Endothelial cell of umbilical vein (primary cell): Measurements from ENCODE around the gene KRTAP10-9. TPM values are rescaled to one million over a fixed set of nuclear protein-coding genes. Genes with fewer than 3 reads are reported as not detected.

Experiments used
- BruUV-seq: library from RNA; stranded (reverse); fragments of 400-500 nt; replicated peaks from 2 replicates; lab custom pipeline; 2021; lab: Mats Ljungman, UMichigan
- CTCF ChIA-PET: fragments of 300-600, 350-600 bp; sonication (Branson Sonifier 250); formaldehyde crosslinking; loops from one replicate; lab custom pipeline; 2021; ENCODE audit warnings: antibody characterized with exemption, inconsistent platforms; lab: Charles Lee
- POLR2A ChIA-PET: fragments of 300-600, 350-600 bp; sonication (Branson Sonifier 250); formaldehyde crosslinking; loops from one replicate; lab custom pipeline; 2021; ENCODE audit warnings: antibody characterized with exemption, inconsistent platforms; lab: Charles Lee
- DNase-seq: peaks from one replicate; pipeline ENCODE4 v3.0.0-alpha.2; 2011; ENCODE audit warnings: low read depth, low spot score
- FAIRE-seq: peaks from 2 replicates; lab custom pipeline; 2011; peaks lifted over from hg19 to GRCh38; lab: Jason Lieb, UNC
- H2AFZ ChIP-seq: 2 replicates; pipeline ENCODE4 v1.6.0; 2012; ENCODE audit warnings: low read depth, low read length, control low read depth, inconsistent platforms
- H3K27ac ChIP-seq: 2 replicates; pipeline ENCODE4 v1.5.1; 2011; ENCODE audit warnings: low read depth, mild to moderate bottlenecking, control low read depth, low read length, moderate library complexity; ENCODE audit not compliant: insufficient read depth
- H3K27me3 ChIP-seq, 2 experiments: 2 replicates each; pipeline versions ENCODE4 v1.6.0 to v1.6.1; 2011; ENCODE audit warnings: low read length in 2 of 2, mixed read lengths in 1 of 2; ENCODE audit not compliant: control insufficient read depth in 2 of 2, insufficient read depth in 2 of 2
- H3K36me3 ChIP-seq, 2 experiments: 2 replicates in 1 of 2; 3 replicates in 1 of 2; pipeline ENCODE4 v1.5.1; 2011; ENCODE audit warnings: low read length in 2 of 2, mild to moderate bottlenecking in 1 of 2, moderate library complexity in 1 of 2; ENCODE audit not compliant: control insufficient read depth in 2 of 2, insufficient read depth in 2 of 2; ENCODE audit errors: extremely low read depth in 1 of 2
- H3K4me1 ChIP-seq: 3 replicates; pipeline ENCODE4 v1.5.1; 2011; ENCODE audit warnings: mild to moderate bottlenecking, low read length; ENCODE audit not compliant: control insufficient read depth, insufficient read depth; ENCODE audit errors: extremely low read depth
- H3K4me2 ChIP-seq: 2 replicates; pipeline ENCODE4 v1.6.1; 2011; ENCODE audit warnings: low read length, control low read depth, mixed read lengths; ENCODE audit not compliant: insufficient read depth
- H3K4me3 ChIP-seq, 3 experiments: fragments of 200-600 bp in 1 of 3; sonication (generic), shearing (Covaris generic) in 1 of 3; replicated peaks in 1 of 3; 2 replicates each; pipeline ENCODE4 v1.5.1; 2011 to 2016; ENCODE audit warnings: control low read depth in 3 of 3, low read length in 3 of 3, mild to moderate bottlenecking in 2 of 3, inconsistent platforms in 1 of 3, low read depth in 1 of 3, moderate library complexity in 1 of 3; ENCODE audit not compliant: insufficient read depth in 1 of 3
- H3K79me2 ChIP-seq: 2 replicates; pipeline ENCODE4 v1.6.0; 2012; ENCODE audit warnings: low read length, inconsistent platforms; ENCODE audit not compliant: control insufficient read depth, insufficient read depth
- H3K9ac ChIP-seq: replicated peaks from 2 replicates; pipeline ENCODE3; 2011; ENCODE audit warnings: low read length, control low read depth; ENCODE audit not compliant: insufficient read depth; ENCODE audit errors: extremely low read depth
- H3K9me1 ChIP-seq: replicated peaks from 3 replicates; pipeline ENCODE4 v1.6.0; 2011; ENCODE audit warnings: mild to moderate bottlenecking, low read length; ENCODE audit not compliant: control insufficient read depth, insufficient read depth; ENCODE audit errors: extremely low read depth
- H3K9me3 ChIP-seq: replicated peaks from 2 replicates; pipeline ENCODE4 v1.5.1; 2012; ENCODE audit warnings: low read length, inconsistent platforms; ENCODE audit not compliant: control insufficient read depth, insufficient read depth
- H4K20me1 ChIP-seq: replicated peaks from 2 replicates; pipeline ENCODE3; 2011; ENCODE audit warnings: mild to moderate bottlenecking, low read length; ENCODE audit not compliant: control insufficient read depth, insufficient read depth; ENCODE audit errors: extremely low read depth
- EZH2 ChIP-seq: IDR thresholded peaks from 2 replicates; pipeline ENCODE4 v1.6.1; 2012; ENCODE audit warnings: borderline replicate concordance, low read depth, mild to moderate bottlenecking, moderate library complexity, low read length, inconsistent platforms; ENCODE audit not compliant: severe bottlenecking
- FOS ChIP-seq: IDR thresholded peaks from 2 replicates; pipeline ENCODE4 v1.6.1; 2011; ENCODE audit warnings: mild to moderate bottlenecking, low read length, moderate library complexity, borderline replicate concordance; ENCODE audit not compliant: insufficient read depth
- GATA2 ChIP-seq: IDR thresholded peaks from 2 replicates; pipeline ENCODE4 v1.7.0; 2011; ENCODE audit warnings: low read depth, mild to moderate bottlenecking, moderate library complexity, mixed read lengths, low read length; ENCODE audit not compliant: insufficient read length, insufficient read depth
- JUN ChIP-seq: IDR thresholded peaks from 2 replicates; pipeline ENCODE4 v1.6.1; 2011; ENCODE audit warnings: borderline replicate concordance, low read depth; ENCODE audit not compliant: insufficient read length, insufficient read depth
- MAX ChIP-seq: IDR thresholded peaks from 2 replicates; pipeline ENCODE4 v1.6.1; 2011; ENCODE audit not compliant: insufficient read depth, insufficient read length
- MYC ChIP-seq: IDR thresholded peaks from one replicate; pipeline ENCODE4 v1.6.1; 2011; ENCODE audit warnings: mild to moderate bottlenecking, low read depth, low read length
- POLR2A ChIP-seq: IDR thresholded peaks from 2 replicates; pipeline ENCODE4 v1.6.1; 2012; ENCODE audit warnings: low read depth, mild to moderate bottlenecking, control low read depth, low read length
- POLR2AphosphoS5 ChIP-seq: IDR thresholded peaks from 2 replicates; pipeline ENCODE4 v1.6.1; 2012; ENCODE audit warnings: low read depth, mild to moderate bottlenecking, control low read depth, low read length, moderate library complexity; ENCODE audit not compliant: insufficient read depth
- dilution Hi-C: fragments of 300-500 bp; cut with MboI; formaldehyde crosslinking; loops from one replicate; pipeline ENCODE4 v1.15.0; 2019; ENCODE audit warnings: low sequenced_read_pairs; ENCODE audit not compliant: extremely low pct_ligation_motif_present
- intact Hi-C: fragments of 100-400 bp; cut with micrococcal nuclease; formaldehyde crosslinking; loops from one replicate; pipeline ENCODE4 v1.10.0; 2022
- polyA plus RNA-seq, 4 experiments: library from polyadenylated mRNA; depleted of rRNA in 3 of 4; stranded (reverse) in 3 of 4; unstranded in 1 of 4; fragments of >200 nt; gene quantifications; 2 replicates each; pipeline versions ENCODE4 v1.2.1 to v1.2.3, GENCODE V29; 2011 to 2012; ENCODE audit warnings: missing spikeins in 1 of 4
- total RNA-seq: library from RNA; stranded (reverse); gene quantifications from 2 replicates; pipeline ENCODE4 v1.2.3, GENCODE V29; 2021
- TF ChIP-seq, protein P1 (sequence below), 2 donors: IDR thresholded peaks; 1 replicate in 1 of 2; 2 replicates in 1 of 2; pipeline ENCODE4 v1.5.1; 2011; ENCODE audit warnings: low read length in 2 of 2, mild to moderate bottlenecking in 2 of 2, moderate library complexity in 2 of 2, control low read depth in 1 of 2, inconsistent platforms in 1 of 2, low read depth in 1 of 2; ENCODE audit not compliant: insufficient read depth in 1 of 2; ENCODE audit errors: extremely low read depth in 1 of 2

The KRTAP10-9 gene
- total and polyA plus RNA-seq, 2 donors (not counting 3 experiments of a cell fraction or from before 2014, with no cell fraction given): not detected

- dilution Hi-C loops (no loop called here), intact Hi-C loops (no loop called here)
- H3K9me1 ChIP-seq: no peaks in the 10 kb centered on the region
- no peak overlapping the region for H3K9ac ChIP-seq
- H3K4me2 ChIP-seq: no peak overlapping the region
- POLR2A ChIA-PET: no interaction called here
- no peaks in the 10 kb centered on the region for H3K79me2 ChIP-seq
- no TSS peak for BruUV-seq
- CTCF ChIA-PET: interaction anchor here (4.2 kb wide), 1 partner anchor 177 kb away, joined by 28 read pairs; no protein-coding TSS in a partner anchor
- no peaks in the 10 kb centered on the region for H3K36me3 ChIP-seq
- no peak overlapping the region for H3K4me3 ChIP-seq
- H3K4me1 ChIP-seq: no peaks in the 10 kb centered on the region
- FAIRE-seq (no peak), DNase-seq (no peak)
- TF ChIP-seq FOS: no peak
- TF ChIP-seq MYC: no peak
- no peak for TF ChIP-seq JUN
- TF ChIP-seq, protein P1, sequence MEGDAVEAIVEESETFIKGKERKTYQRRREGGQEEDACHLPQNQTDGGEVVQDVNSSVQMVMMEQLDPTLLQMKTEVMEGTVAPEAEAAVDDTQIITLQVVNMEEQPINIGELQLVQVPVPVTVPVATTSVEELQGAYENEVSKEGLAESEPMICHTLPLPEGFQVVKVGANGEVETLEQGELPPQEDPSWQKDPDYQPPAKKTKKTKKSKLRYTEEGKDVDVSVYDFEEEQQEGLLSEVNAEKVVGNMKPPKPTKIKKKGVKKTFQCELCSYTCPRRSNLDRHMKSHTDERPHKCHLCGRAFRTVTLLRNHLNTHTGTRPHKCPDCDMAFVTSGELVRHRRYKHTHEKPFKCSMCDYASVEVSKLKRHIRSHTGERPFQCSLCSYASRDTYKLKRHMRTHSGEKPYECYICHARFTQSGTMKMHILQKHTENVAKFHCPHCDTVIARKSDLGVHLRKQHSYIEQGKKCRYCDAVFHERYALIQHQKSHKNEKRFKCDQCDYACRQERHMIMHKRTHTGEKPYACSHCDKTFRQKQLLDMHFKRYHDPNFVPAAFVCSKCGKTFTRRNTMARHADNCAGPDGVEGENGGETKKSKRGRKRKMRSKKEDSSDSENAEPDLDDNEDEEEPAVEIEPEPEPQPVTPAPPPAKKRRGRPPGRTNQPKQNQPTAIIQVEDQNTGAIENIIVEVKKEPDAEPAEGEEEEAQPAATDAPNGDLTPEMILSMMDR (IDR thresholded peaks at IDR 0.05; ENCODE audit: extremely low read depth in 1 of 2, insufficient read depth in 1 of 2, low read depth in 1 of 2, low read length in 2 of 2): no peak
- no peak for TF ChIP-seq POLR2AphosphoS5
- no peak for TF ChIP-seq GATA2
- TF ChIP-seq POLR2A: no peak
- no peak for TF ChIP-seq EZH2
- TF ChIP-seq MAX: no peak
- no peak overlapping the region for H3K27ac ChIP-seq
- no peaks in the 10 kb centered on the region for H3K9me3 ChIP-seq
- no peaks in the 10 kb centered on the region for H3K27me3 ChIP-seq
- no peaks in the 10 kb centered on the region for H4K20me1 ChIP-seq
- H2AFZ ChIP-seq: no peak overlapping the region
Observed at GRCh38 chr21:44617071-44617501, 9.8 kb upstream of the KRTAP10-9 start.
